ENCODE results near the gene MRPL28. TPM values are rescaled to one million over a fixed set of nuclear protein-coding genes. Genes with fewer than 3 reads are reported as not detected.

The MRPL28 gene
- total RNA-seq, 2 donors from 2014 or later, result 33.2 to 59.2 TPM

- TF ChIP-seq CTCF (IDR thresholded peaks at IDR 0.05), result no peak
These were observed 46.2 kb downstream of the MRPL28 start for GRCh38 chr16:324201-324450.

GRCh38 chr16:322476-323143 is 47.7 kb downstream of the MRPL28 start:
- no peak for TF ChIP-seq CTCF (IDR thresholded peaks at IDR 0.05)
- peaks cover 12% of the 10 kb centered on the region for H3K36me3 ChIP-seq
- H3K4me3 ChIP-seq, result no peak overlapping the region
- DNase-seq (ENCODE audit: low spot score) (no peak), ATAC-seq (ENCODE audit: insufficient number of reproducible peaks, low FRiP score, low read depth) (no peak)
- peaks cover 2 to 7% of the 10 kb centered on the region in 2 donors for H3K4me1 ChIP-seq (ENCODE audit: control insufficient read depth in 1 of 2, low read depth in 2 of 2)
- no peaks in the 10 kb centered on the region for H3K9me3 ChIP-seq
- no peaks in the 10 kb centered on the region for H3K27me3 ChIP-seq (replicated peaks; ENCODE audit: insufficient read depth)
- no peak overlapping the region for H3K27ac ChIP-seq

More at GRCh38 chr16:324201-324450, 46.2 kb downstream of the MRPL28 start:
- Histone ChIP-seq H3K27ac (no peak overlapping the region), H3K9me3 (no peaks in the 10 kb centered on the region), H3K4me1 (ENCODE audit: control insufficient read depth in 1 of 2, low read depth in 2 of 2) (peaks cover 7 to 14% of the 10 kb centered on the region in 2 donors), H3K36me3 (peaks cover under 1% of the 10 kb centered on the region), H3K27me3 (replicated peaks; ENCODE audit: insufficient read depth) (no peaks in the 10 kb centered on the region), H3K4me3 (no peak overlapping the region)
- ATAC-seq (ENCODE audit: insufficient number of reproducible peaks, low FRiP score, low read depth) (no peak), DNase-seq (ENCODE audit: low spot score) (no peak)

- TF ChIP-seq CTCF (IDR thresholded peaks at IDR 0.05), result no peak
- DNase-seq (ENCODE audit: low spot score), result no peak
- Histone ChIP-seq H3K4me1 (ENCODE audit: control insufficient read depth in 1 of 2, low read depth in 2 of 2) (no peaks in the 10 kb centered on the region), H3K4me3 (no peak overlapping the region), H3K36me3 (peaks cover 12% of the 10 kb centered on the region), H3K27ac (no peak overlapping the region), H3K9me3 (no peaks in the 10 kb centered on the region), H3K27me3 (replicated peaks; ENCODE audit: insufficient read depth) (no peaks in the 10 kb centered on the region)
- no peak for ATAC-seq (ENCODE audit: insufficient number of reproducible peaks, low FRiP score, low read depth)
These were observed 48.8 kb downstream of the MRPL28 start for GRCh38 chr16:321532-321931.

GRCh38 chr16:320206-320605 is 50.1 kb downstream of the MRPL28 start:
- no peak for ATAC-seq (ENCODE audit: insufficient number of reproducible peaks, low FRiP score, low read depth)
- Histone ChIP-seq H3K27me3 (replicated peaks; ENCODE audit: insufficient read depth) (no peaks in the 10 kb centered on the region), H3K36me3 (peaks cover 12% of the 10 kb centered on the region), H3K27ac (no peak overlapping the region), H3K4me3 (no peak overlapping the region), H3K9me3 (no peaks in the 10 kb centered on the region), H3K4me1 (ENCODE audit: control insufficient read depth in 1 of 2, low read depth in 2 of 2) (no peaks in the 10 kb centered on the region)
- no peak for TF ChIP-seq CTCF (IDR thresholded peaks at IDR 0.05)
- DNase-seq (ENCODE audit: low spot score), result no peak

GRCh38 chr16:318628-319027 is 51.7 kb downstream of the MRPL28 start:
- Histone ChIP-seq H3K27me3 (replicated peaks; ENCODE audit: insufficient read depth) (no peaks in the 10 kb centered on the region), H3K4me3 (no peak overlapping the region), H3K4me1 (ENCODE audit: control insufficient read depth in 1 of 2, low read depth in 2 of 2) (no peaks in the 10 kb centered on the region), H3K9me3 (no peaks in the 10 kb centered on the region), H3K36me3 (peaks cover 17% of the 10 kb centered on the region), H3K27ac (no peak overlapping the region)
- TF ChIP-seq CTCF (IDR thresholded peaks at IDR 0.05), result no peak
- ATAC-seq (ENCODE audit: insufficient number of reproducible peaks, low FRiP score, low read depth) (no peak), DNase-seq (ENCODE audit: low spot score) (no peak)
